ENCODE results near the gene ACD. TPM values are rescaled to one million over a fixed set of nuclear protein-coding genes. Genes with fewer than 3 reads are reported as not detected.

Gene ACD
- total RNA-seq, 1 experiment from 2014 or later = 34.1 TPM

- Histone ChIP-seq H4K5ac (ENCODE audit: insufficient read length, low read depth, low read length) (no peak overlapping the region), H3K9me3 (ENCODE audit: control insufficient read depth, low read depth, low read length) (no peaks in the 10 kb centered on the region), H2BK12ac (ENCODE audit: insufficient read length, low read depth, low read length) (no peak overlapping the region), H3K4me2 (ENCODE audit: insufficient read depth, insufficient read length, low read length) (no peak overlapping the region), H4K8ac (replicated peaks; ENCODE audit: insufficient read length, low read depth, low read length) (no peak overlapping the region), H3K4me1 (ENCODE audit: insufficient read depth, low read length) (no peaks in the 10 kb centered on the region), H3K23ac (ENCODE audit: insufficient read length, low read depth, low read length) (no peak overlapping the region), H3K56ac (ENCODE audit: insufficient read length, low read depth, low read length) (no peak overlapping the region), H3K79me1 (ENCODE audit: insufficient read depth, low read depth, low read length, poor library complexity, severe bottlenecking) (no peaks in the 10 kb centered on the region), H3K14ac (ENCODE audit: insufficient read depth, low read length) (no peak overlapping the region), H2BK15ac (ENCODE audit: low read depth, low read length) (no peak overlapping the region), H4K91ac (ENCODE audit: insufficient read length, low read depth, low read length) (no peak overlapping the region), H2AFZ (ENCODE audit: low read length) (no peak overlapping the region), H2BK5ac (ENCODE audit: insufficient read length, low read length) (no peak overlapping the region), H3K79me2 (ENCODE audit: insufficient read depth, low read length) (no peaks in the 10 kb centered on the region), H2AK5ac (ENCODE audit: insufficient read length, low read length) (no peak overlapping the region), H4K20me1 (ENCODE audit: control insufficient read depth, insufficient read depth, insufficient read length) (no peaks in the 10 kb centered on the region), H3K9ac (ENCODE audit: extremely low read depth, insufficient read length, low read length) (no peak overlapping the region), H3K23me2 (ENCODE audit: insufficient read length, low read depth, low read length, poor library complexity, severe bottlenecking) (peaks cover 9% of the 10 kb centered on the region), H3K4ac (ENCODE audit: low read depth, low read length) (no peak overlapping the region), H3K27ac (ENCODE audit: insufficient read length, low read depth, low read length) (no peak overlapping the region), H2BK20ac (ENCODE audit: low read depth, low read length, poor library complexity, severe bottlenecking) (no peak overlapping the region), H3K18ac (ENCODE audit: insufficient read length, low read depth, low read length) (no peak overlapping the region), H2BK120ac (ENCODE audit: low read depth, low read length, poor library complexity, severe bottlenecking) (no peak overlapping the region), H3T11ph (ENCODE audit: low read length) (no peak overlapping the region), H3K27me3 (ENCODE audit: insufficient read depth, low read length) (no peaks in the 10 kb centered on the region; the same call in 1 of the 2 replicates)
- DNase-seq = peak; percentile 70
- no peak overlapping the region for H3K4me3 Mint-ChIP-seq
- no peaks in the 10 kb centered on the region for H3K9me3 Mint-ChIP-seq
- no CpG with 5 or more reads among the region's 65 CpGs for WGBS (ENCODE audit: extremely low coverage, insufficient read length, low lambda C conversion rate)
- peaks cover 9% of the 10 kb centered on the region for H3K27me3 Mint-ChIP-seq (ENCODE audit: low read depth)
- H3K27ac Mint-ChIP-seq = no peak overlapping the region; a peak in 1 of 7 replicates
- TF ChIP-seq, protein P1, sequence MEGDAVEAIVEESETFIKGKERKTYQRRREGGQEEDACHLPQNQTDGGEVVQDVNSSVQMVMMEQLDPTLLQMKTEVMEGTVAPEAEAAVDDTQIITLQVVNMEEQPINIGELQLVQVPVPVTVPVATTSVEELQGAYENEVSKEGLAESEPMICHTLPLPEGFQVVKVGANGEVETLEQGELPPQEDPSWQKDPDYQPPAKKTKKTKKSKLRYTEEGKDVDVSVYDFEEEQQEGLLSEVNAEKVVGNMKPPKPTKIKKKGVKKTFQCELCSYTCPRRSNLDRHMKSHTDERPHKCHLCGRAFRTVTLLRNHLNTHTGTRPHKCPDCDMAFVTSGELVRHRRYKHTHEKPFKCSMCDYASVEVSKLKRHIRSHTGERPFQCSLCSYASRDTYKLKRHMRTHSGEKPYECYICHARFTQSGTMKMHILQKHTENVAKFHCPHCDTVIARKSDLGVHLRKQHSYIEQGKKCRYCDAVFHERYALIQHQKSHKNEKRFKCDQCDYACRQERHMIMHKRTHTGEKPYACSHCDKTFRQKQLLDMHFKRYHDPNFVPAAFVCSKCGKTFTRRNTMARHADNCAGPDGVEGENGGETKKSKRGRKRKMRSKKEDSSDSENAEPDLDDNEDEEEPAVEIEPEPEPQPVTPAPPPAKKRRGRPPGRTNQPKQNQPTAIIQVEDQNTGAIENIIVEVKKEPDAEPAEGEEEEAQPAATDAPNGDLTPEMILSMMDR (conservative IDR thresholded peaks at IDR 0.05) = no peak
- H3K36me3 Mint-ChIP-seq (ENCODE audit: insufficient read depth in 1 of 3, low read depth in 3 of 3) = peaks cover 6 to 28% (median 25%) of the 10 kb centered on the region in 3 experiments; a peak in 6 of 7 replicates
- H3K4me1 Mint-ChIP-seq = peaks cover 3 to 9% of the 10 kb centered on the region in 2 experiments; a peak in 3 of 4 replicates
Measured at GRCh38 chr16:67648088-67648763, 11.8 kb downstream of the ACD start.

Measured in H9 (cell line).